ENCODE data around the gene ZNF524.

DNA sequence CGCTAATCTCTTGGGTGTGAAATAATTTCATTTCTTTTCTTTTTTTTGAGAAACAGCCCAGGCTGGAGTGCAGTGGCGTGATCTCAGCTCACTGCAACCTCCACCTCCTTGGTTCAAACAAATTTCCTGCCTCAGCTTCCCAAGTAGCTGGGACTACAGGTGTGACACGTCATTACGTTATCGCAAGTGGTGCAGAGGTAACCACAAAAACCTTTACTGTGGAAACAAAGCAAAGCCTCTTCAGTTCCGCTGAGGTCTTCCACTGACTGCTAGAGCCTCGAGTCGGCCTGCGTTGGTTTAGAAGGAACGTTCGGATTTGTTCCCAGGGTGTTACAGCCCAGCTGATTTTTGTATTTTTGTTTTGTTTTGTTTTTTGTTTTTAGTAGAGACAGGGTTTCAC, 26.3 kb downstream of the ZNF524 start:
- TF ChIP-seq, protein P1, sequence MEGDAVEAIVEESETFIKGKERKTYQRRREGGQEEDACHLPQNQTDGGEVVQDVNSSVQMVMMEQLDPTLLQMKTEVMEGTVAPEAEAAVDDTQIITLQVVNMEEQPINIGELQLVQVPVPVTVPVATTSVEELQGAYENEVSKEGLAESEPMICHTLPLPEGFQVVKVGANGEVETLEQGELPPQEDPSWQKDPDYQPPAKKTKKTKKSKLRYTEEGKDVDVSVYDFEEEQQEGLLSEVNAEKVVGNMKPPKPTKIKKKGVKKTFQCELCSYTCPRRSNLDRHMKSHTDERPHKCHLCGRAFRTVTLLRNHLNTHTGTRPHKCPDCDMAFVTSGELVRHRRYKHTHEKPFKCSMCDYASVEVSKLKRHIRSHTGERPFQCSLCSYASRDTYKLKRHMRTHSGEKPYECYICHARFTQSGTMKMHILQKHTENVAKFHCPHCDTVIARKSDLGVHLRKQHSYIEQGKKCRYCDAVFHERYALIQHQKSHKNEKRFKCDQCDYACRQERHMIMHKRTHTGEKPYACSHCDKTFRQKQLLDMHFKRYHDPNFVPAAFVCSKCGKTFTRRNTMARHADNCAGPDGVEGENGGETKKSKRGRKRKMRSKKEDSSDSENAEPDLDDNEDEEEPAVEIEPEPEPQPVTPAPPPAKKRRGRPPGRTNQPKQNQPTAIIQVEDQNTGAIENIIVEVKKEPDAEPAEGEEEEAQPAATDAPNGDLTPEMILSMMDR (IDR thresholded peaks at IDR 0.05; ENCODE audit: low read length): no peak
- TF ChIP-seq EZH2phosphoT487 (IDR thresholded peaks at IDR 0.05; ENCODE audit: low read length): no peak
